Thoracic aorta (tissue), 2 donors: Measurements from ENCODE around the gene OR1F1. TPM values are rescaled to one million over a fixed set of nuclear protein-coding genes. Genes with fewer than 3 reads are reported as not detected.

Source experiments
- ATAC-seq: fragments of 150-250 bp; one replicate; pipeline ENCODE4 v1.8.0; 2017; ENCODE audit warnings: low read depth; ENCODE audit not compliant: insufficient number of reproducible peaks, low FRiP score
- DNase-seq: peaks from one replicate; pipeline ENCODE4 v3.0.0-alpha.2; 2020; ENCODE audit warnings: low spot score
- H3K27ac ChIP-seq, 2 donors: fragments of 200-600 bp; sonication (generic); 1 replicate in 1 of 2; 2 replicates in 1 of 2; pipeline ENCODE4 v1.5.1; 2016; ENCODE audit warnings: mild to moderate bottlenecking in 2 of 2, moderate library complexity in 2 of 2
- H3K27me3 ChIP-seq: fragments of 200-600 bp; sonication (generic); replicated peaks from 2 replicates; pipeline ENCODE4 v1.6.0; 2016; ENCODE audit warnings: mild to moderate bottlenecking; ENCODE audit not compliant: insufficient read depth
- H3K36me3 ChIP-seq: fragments of 200-600 bp; sonication (generic); one replicate; pipeline ENCODE4 v1.5.1; 2016
- H3K4me1 ChIP-seq, 2 donors: fragments of 200-600 bp; sonication (generic); 1 replicate in 1 of 2; 2 replicates in 1 of 2; pipeline versions ENCODE4 v1.5.1 to v1.6.0; 2016; ENCODE audit warnings: low read depth in 2 of 2, mild to moderate bottlenecking in 1 of 2; ENCODE audit not compliant: control insufficient read depth in 1 of 2
- H3K4me3 ChIP-seq: fragments of 200-600 bp; sonication (generic); 2 replicates; pipeline ENCODE4 v1.5.1; 2016; ENCODE audit warnings: mild to moderate bottlenecking
- H3K9me3 ChIP-seq: fragments of 200-600 bp; sonication (generic); 2 replicates; pipeline ENCODE4 v1.5.1; 2016
- total RNA-seq, 2 donors: library from RNA; depleted of rRNA; stranded (reverse); fragments of >200 nt; gene quantifications; one replicate each; pipeline versions ENCODE4 v1.1.0 to v1.2.3, GENCODE V29; 2016
- TF ChIP-seq, protein P1 (sequence below): fragments of 200-600 bp; sonication (generic); IDR thresholded peaks from one replicate; pipeline ENCODE4 v1.5.1; 2019; ENCODE audit warnings: antibody characterized with exemption

The OR1F1 gene
- total RNA-seq, 2 donors from 2014 or later: not detected

- DNase-seq (no peak), ATAC-seq (no peak)
- Histone ChIP-seq H3K4me1 (peaks cover 7 to 22% of the 10 kb centered on the region in 2 donors), H3K9me3 (no peaks in the 10 kb centered on the region), H3K4me3 (no peak overlapping the region), H3K27me3 (no peaks in the 10 kb centered on the region), H3K27ac (no peak overlapping the region), H3K36me3 (no peaks in the 10 kb centered on the region)
- TF ChIP-seq, protein P1, sequence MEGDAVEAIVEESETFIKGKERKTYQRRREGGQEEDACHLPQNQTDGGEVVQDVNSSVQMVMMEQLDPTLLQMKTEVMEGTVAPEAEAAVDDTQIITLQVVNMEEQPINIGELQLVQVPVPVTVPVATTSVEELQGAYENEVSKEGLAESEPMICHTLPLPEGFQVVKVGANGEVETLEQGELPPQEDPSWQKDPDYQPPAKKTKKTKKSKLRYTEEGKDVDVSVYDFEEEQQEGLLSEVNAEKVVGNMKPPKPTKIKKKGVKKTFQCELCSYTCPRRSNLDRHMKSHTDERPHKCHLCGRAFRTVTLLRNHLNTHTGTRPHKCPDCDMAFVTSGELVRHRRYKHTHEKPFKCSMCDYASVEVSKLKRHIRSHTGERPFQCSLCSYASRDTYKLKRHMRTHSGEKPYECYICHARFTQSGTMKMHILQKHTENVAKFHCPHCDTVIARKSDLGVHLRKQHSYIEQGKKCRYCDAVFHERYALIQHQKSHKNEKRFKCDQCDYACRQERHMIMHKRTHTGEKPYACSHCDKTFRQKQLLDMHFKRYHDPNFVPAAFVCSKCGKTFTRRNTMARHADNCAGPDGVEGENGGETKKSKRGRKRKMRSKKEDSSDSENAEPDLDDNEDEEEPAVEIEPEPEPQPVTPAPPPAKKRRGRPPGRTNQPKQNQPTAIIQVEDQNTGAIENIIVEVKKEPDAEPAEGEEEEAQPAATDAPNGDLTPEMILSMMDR: no peak
Observed at GRCh38 chr16:3148256-3149192, 39.5 kb upstream of the OR1F1 start.

- peaks cover 7 to 18% of the 10 kb centered on the region in 2 donors for H3K4me1 ChIP-seq
- no peak overlapping the region for H3K27ac ChIP-seq
- H3K9me3 ChIP-seq: no peaks in the 10 kb centered on the region
- no peaks in the 10 kb centered on the region for H3K27me3 ChIP-seq
- DNase-seq: no peak
- ATAC-seq: no peak
- H3K36me3 ChIP-seq: no peaks in the 10 kb centered on the region
- peak overlapping the region; percentile 94 for H3K4me3 ChIP-seq
- TF ChIP-seq, protein P1: no peak
Observed at GRCh38 chr16:3149193-3149530, 38.8 kb upstream of the OR1F1 start.

DNA sequence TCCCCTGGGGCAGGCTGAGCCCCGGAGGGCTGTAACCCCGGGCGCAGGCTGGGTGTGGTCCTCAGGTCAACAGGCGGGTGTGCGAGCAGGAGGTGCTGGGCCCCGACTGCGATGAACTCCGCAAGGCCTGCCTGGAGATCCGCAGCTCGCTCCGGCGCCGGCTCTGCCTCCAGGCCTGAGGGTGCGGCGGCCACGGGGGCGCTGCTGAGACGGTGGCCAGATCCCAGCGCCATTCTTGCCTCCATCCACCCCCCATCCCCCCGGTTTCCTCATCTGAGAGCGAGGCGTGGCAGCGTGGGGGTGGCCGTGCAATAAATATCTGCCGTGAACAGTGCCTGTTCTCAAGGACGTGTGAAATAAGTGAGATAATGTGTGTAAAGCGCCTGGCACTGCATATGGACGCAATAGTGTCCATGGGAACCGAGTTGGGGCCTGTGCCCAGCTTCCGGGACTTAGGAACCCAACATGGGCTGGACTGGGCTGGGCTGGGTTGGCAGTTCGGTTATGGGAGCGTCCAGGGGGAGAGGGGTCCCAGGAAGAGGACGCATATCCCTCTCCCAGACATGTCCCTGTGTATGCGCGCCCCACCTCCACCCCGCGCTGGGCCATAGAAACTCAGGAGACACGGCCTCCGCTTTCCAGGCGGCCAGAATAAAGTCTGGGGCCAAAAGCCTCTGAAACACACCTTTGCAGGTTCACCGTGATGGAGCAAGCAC lies 38.2 kb upstream of the OR1F1 start:
- ATAC-seq: peak; percentile 25
- Histone ChIP-seq H3K9me3 (no peaks in the 10 kb centered on the region), H3K27me3 (no peaks in the 10 kb centered on the region), H3K36me3 (no peaks in the 10 kb centered on the region), H3K27ac (peak overlapping the region; percentile 59 to 68), H3K4me3 (peak overlapping the region; percentile 94), H3K4me1 (peaks cover 7 to 18% of the 10 kb centered on the region in 2 donors)
- TF ChIP-seq, protein P1: peak; percentile 25
- DNase-seq: no peak

GRCh38 chr16:3150346-3151218 lies 37.4 kb upstream of the OR1F1 start:
- TF ChIP-seq, protein P1: no peak

GRCh38 chr16:3152027-3152276 lies 36.1 kb upstream of the OR1F1 start:
- TF ChIP-seq, protein P1: no peak
- H3K27ac ChIP-seq: peak overlapping the region in 1 of 2 donors; percentile 51

More at GRCh38 chr16:3150346-3151218, 37.4 kb upstream of the OR1F1 start:
- H3K9me3 ChIP-seq: no peaks in the 10 kb centered on the region
- peak overlapping the region; percentile 68 to 80 for H3K27ac ChIP-seq
- ATAC-seq (peak; percentile 73), DNase-seq (peak; percentile 82)
- H3K4me3 ChIP-seq: peak overlapping the region; percentile 94
- no peaks in the 10 kb centered on the region for H3K36me3 ChIP-seq
- H3K4me1 ChIP-seq: peaks cover 7 to 18% of the 10 kb centered on the region in 2 donors
- no peaks in the 10 kb centered on the region for H3K27me3 ChIP-seq

More at GRCh38 chr16:3152027-3152276, 36.1 kb upstream of the OR1F1 start:
- H3K9me3 ChIP-seq: no peaks in the 10 kb centered on the region
- no peaks in the 10 kb centered on the region for H3K27me3 ChIP-seq
- DNase-seq (no peak), ATAC-seq (no peak)
- peak overlapping the region; percentile 94 for H3K4me3 ChIP-seq
- H3K36me3 ChIP-seq: no peaks in the 10 kb centered on the region
- peaks cover 7 to 19% of the 10 kb centered on the region in 2 donors for H3K4me1 ChIP-seq
